Suprapubic skin (tissue), 4 donors: ENCODE measurements around the gene ZNF674.

Experiments
- EP300 ChIP-seq: sonication (generic); formaldehyde crosslinking; IDR thresholded peaks from one replicate; pipeline ENCODE4 v1.6.1; 2017; ENCODE audit warnings: antibody characterized with exemption
- POLR2A ChIP-seq, 2 donors: fragments of 450-650 bp; IDR thresholded peaks; one replicate each; pipeline ENCODE4 v1.6.1; 2017; ENCODE audit warnings: antibody characterized with exemption in 2 of 2, mild to moderate bottlenecking in 2 of 2, moderate library complexity in 2 of 2
- POLR2AphosphoS5 ChIP-seq, 3 donors: sonication (generic); formaldehyde crosslinking; IDR thresholded peaks; one replicate each; pipeline ENCODE4 v1.6.1; 2017; ENCODE audit warnings: antibody characterized with exemption in 3 of 3
- TF ChIP-seq, protein P1 (sequence below), 2 donors: fragments of 200-600 bp in 1 of 2; fragments of 450-650 bp in 1 of 2; sonication (generic) in 1 of 2; IDR thresholded peaks; one replicate each; pipeline ENCODE4 v1.5.1; 2016 to 2019; ENCODE audit warnings: antibody characterized with exemption in 2 of 2, mild to moderate bottlenecking in 1 of 2, moderate library complexity in 1 of 2

GRCh38 chrX:46465203-46465602, 80.0 kb downstream of the ZNF674 start:
- TF ChIP-seq, protein P1, sequence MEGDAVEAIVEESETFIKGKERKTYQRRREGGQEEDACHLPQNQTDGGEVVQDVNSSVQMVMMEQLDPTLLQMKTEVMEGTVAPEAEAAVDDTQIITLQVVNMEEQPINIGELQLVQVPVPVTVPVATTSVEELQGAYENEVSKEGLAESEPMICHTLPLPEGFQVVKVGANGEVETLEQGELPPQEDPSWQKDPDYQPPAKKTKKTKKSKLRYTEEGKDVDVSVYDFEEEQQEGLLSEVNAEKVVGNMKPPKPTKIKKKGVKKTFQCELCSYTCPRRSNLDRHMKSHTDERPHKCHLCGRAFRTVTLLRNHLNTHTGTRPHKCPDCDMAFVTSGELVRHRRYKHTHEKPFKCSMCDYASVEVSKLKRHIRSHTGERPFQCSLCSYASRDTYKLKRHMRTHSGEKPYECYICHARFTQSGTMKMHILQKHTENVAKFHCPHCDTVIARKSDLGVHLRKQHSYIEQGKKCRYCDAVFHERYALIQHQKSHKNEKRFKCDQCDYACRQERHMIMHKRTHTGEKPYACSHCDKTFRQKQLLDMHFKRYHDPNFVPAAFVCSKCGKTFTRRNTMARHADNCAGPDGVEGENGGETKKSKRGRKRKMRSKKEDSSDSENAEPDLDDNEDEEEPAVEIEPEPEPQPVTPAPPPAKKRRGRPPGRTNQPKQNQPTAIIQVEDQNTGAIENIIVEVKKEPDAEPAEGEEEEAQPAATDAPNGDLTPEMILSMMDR (IDR thresholded peaks at IDR 0.05): no peak
- TF ChIP-seq POLR2A (IDR thresholded peaks at IDR 0.05) (no peak), EP300 (no peak), POLR2AphosphoS5 (IDR thresholded peaks at IDR 0.05) (no peak)
